ENCODE results near the gene COLEC12. TPM values are rescaled to one million over a fixed set of nuclear protein-coding genes. Genes with fewer than 3 reads are reported as not detected.

COLEC12 gene
- total RNA-seq, 1 donor from 2014 or later = 19.3 TPM

- DNase-seq (ENCODE audit: low spot score) (no peak), ATAC-seq (no peak)
- intact Hi-C loops (cut with DNase I) = no loop called here
Observed at GRCh38 chr18:507636-508035, 7.1 kb upstream of the COLEC12 start.

GRCh38 chr18:506801-507200 is 6.3 kb upstream of the COLEC12 start:
- intact Hi-C loops (cut with DNase I) = no loop called here
- no peak for ATAC-seq
- no peak for DNase-seq (ENCODE audit: low spot score)

- intact Hi-C loops (cut with DNase I) = no loop called here
- ATAC-seq = no peak
- DNase-seq (ENCODE audit: low spot score) = no peak
Observed at GRCh38 chr18:506264-506663, 5.8 kb upstream of the COLEC12 start.

GRCh38 chr18:505483-506122 is 5.1 kb upstream of the COLEC12 start:
- intact Hi-C loops (cut with DNase I) = no loop called here

GRCh38 chr18:501406-501714 is 859 bp upstream of the COLEC12 start:
- DNase-seq (ENCODE audit: low spot score) = no peak
- intact Hi-C loops (cut with DNase I) = no loop called here
- ATAC-seq = no peak

More at GRCh38 chr18:505483-506122, 5.1 kb upstream of the COLEC12 start:
- DNase-seq (ENCODE audit: low spot score) (no peak), ATAC-seq (no peak)

GRCh38 chr18:499776-500631 is 497 bp downstream of the COLEC12 start:
- peak; percentile 58 for ATAC-seq
- DNase-seq (ENCODE audit: low spot score) = no peak
- intact Hi-C loops (cut with DNase I) = no loop called here

- ATAC-seq (peak; percentile 47), DNase-seq (ENCODE audit: low spot score) (no peak)
- intact Hi-C loops (cut with DNase I) = no loop called here
Observed at GRCh38 chr18:498931-499775, 1.3 kb downstream of the COLEC12 start.

GRCh38 chr18:497688-498087 is 2.8 kb downstream of the COLEC12 start:
- DNase-seq (ENCODE audit: low spot score) = no peak
- intact Hi-C loops (cut with DNase I) = no loop called here
- ATAC-seq = no peak

GRCh38 chr18:495452-495851 is 5.0 kb downstream of the COLEC12 start:
- intact Hi-C loops (cut with DNase I) = no loop called here
- no peak for DNase-seq (ENCODE audit: low spot score)
- ATAC-seq = no peak

- intact Hi-C loops (cut with DNase I) = no loop called here
- ATAC-seq (no peak), DNase-seq (ENCODE audit: low spot score) (no peak)
Observed at GRCh38 chr18:495017-495416, 5.5 kb downstream of the COLEC12 start.

GRCh38 chr18:493986-494983 is 6.2 kb downstream of the COLEC12 start:
- intact Hi-C loops (cut with DNase I) = no loop called here
- peak; percentile 66 for ATAC-seq
- DNase-seq (ENCODE audit: low spot score) = no peak

- ATAC-seq (no peak), DNase-seq (ENCODE audit: low spot score) (no peak)
- intact Hi-C loops (cut with DNase I) = no loop called here
Observed at GRCh38 chr18:492451-492850, 8.1 kb downstream of the COLEC12 start.

GRCh38 chr18:490624-491023 is 9.9 kb downstream of the COLEC12 start:
- DNase-seq (ENCODE audit: low spot score) = no peak
- intact Hi-C loops (cut with DNase I) = no loop called here
- no peak for ATAC-seq

GRCh38 chr18:490024-490366 is 10.5 kb downstream of the COLEC12 start:
- ATAC-seq = no peak
- DNase-seq (ENCODE audit: low spot score) = no peak
- intact Hi-C loops (cut with DNase I) = no loop called here

GRCh38 chr18:489244-490023 is 11.1 kb downstream of the COLEC12 start:
- intact Hi-C loops (cut with DNase I) = no loop called here
- no peak for DNase-seq (ENCODE audit: low spot score)
- no peak for ATAC-seq

- intact Hi-C loops (cut with DNase I) = no loop called here
- DNase-seq (ENCODE audit: low spot score) (no peak), ATAC-seq (peak; percentile 46)
Observed at GRCh38 chr18:486929-487740, 13.4 kb downstream of the COLEC12 start.

GRCh38 chr18:484749-485464 is 15.6 kb downstream of the COLEC12 start:
- intact Hi-C loops (cut with DNase I) = no loop called here
- no peak for DNase-seq (ENCODE audit: low spot score)
- ATAC-seq = peak; percentile 48
